Measurements from ENCODE around the gene KCNE4.

The KCNE4 gene

DNA sequence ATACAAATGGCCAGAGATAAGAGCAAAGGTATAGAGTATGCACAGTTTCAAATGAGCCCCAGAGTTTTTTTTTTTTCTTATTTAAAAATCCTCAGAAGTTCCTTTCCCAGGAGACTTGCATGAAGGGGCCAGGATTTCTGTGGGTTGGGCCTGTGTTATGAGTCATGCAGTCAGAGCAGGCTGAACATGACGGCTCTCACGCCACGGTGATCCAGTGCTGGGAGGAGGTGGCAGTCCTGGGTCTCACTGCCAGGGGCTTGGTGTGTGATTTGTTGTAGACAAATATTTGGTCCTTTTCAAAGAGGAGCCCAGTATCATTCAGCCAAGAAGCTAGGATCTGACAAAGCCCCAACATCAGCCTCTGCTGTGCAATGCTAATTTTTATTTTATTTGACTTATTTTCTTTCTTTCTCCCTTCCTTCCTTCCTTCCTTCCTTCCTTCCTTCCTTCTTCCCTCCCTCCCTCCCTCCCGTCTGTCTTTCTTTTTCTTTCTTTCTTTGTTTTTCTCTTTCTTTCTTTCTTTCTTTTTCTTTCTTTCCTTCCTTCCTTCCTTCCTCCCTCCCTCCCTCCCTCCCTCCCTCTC, 10.4 kb upstream of the KCNE4 start:
- no peak overlapping the region for H3K27ac ChIP-seq
- TF ChIP-seq, protein P1, sequence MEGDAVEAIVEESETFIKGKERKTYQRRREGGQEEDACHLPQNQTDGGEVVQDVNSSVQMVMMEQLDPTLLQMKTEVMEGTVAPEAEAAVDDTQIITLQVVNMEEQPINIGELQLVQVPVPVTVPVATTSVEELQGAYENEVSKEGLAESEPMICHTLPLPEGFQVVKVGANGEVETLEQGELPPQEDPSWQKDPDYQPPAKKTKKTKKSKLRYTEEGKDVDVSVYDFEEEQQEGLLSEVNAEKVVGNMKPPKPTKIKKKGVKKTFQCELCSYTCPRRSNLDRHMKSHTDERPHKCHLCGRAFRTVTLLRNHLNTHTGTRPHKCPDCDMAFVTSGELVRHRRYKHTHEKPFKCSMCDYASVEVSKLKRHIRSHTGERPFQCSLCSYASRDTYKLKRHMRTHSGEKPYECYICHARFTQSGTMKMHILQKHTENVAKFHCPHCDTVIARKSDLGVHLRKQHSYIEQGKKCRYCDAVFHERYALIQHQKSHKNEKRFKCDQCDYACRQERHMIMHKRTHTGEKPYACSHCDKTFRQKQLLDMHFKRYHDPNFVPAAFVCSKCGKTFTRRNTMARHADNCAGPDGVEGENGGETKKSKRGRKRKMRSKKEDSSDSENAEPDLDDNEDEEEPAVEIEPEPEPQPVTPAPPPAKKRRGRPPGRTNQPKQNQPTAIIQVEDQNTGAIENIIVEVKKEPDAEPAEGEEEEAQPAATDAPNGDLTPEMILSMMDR (conservative IDR thresholded peaks at IDR 0.05) = no peak

GRCh38 chr2:223042284-223042683, 9.7 kb upstream of the KCNE4 start:
- no peak overlapping the region for H3K27ac ChIP-seq
- TF ChIP-seq, protein P1 (conservative IDR thresholded peaks at IDR 0.05) = no peak

GRCh38 chr2:223042704-223043118, 9.3 kb upstream of the KCNE4 start:
- TF ChIP-seq, protein P1 (conservative IDR thresholded peaks at IDR 0.05) = no peak
- TF ChIP-seq ZFX (IDR thresholded peaks at IDR 0.05) = no peak
- no peak overlapping the region for H3K27ac ChIP-seq

- TF ChIP-seq, protein P1 (conservative IDR thresholded peaks at IDR 0.05) = no peak
- TF ChIP-seq ZFX (IDR thresholded peaks at IDR 0.05) = no peak
- no peak overlapping the region for H3K27ac ChIP-seq
Observed at GRCh38 chr2:223043164-223043941, 8.6 kb upstream of the KCNE4 start.

DNA sequence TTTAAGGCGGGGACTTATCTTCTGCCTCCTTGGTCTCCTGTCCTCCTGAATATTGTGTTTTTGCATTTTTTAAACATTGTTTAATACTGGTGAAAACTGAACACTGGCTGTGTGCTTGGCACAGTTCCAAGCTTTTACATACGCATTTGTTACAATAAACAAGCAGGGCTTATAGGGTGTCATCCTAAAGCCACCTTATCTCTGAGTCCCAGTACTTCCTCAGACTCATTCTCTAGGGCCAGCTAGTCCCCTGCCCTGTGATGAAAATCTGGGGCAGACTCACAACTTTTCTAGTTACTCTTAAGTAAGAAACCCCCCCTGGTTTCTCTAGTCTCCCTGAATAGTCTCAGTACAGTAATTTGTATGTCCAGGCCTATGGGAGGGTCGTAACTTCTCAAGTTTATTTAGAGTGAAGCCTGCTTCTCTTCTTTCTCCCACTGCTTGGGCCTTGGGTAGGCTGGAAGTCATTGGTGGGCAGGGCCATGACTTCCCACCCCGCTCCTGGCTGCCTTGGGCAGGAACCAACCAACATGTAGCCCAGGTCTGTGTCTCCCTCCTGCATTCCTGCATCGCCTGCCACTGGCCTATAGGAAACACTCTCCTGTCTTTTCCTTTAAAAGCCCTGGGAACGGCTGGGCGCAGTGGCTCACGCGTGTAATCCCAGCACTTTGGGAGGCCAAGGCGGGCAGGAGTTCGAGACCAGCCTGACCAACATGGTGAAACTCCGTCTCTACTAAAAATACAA, 7.7 kb upstream of the KCNE4 start:
- TF ChIP-seq ZFX (IDR thresholded peaks at IDR 0.05) = no peak
- TF ChIP-seq, protein P1 (conservative IDR thresholded peaks at IDR 0.05) = no peak
- H3K27ac ChIP-seq = no peak overlapping the region

- TF ChIP-seq, protein P1 (conservative IDR thresholded peaks at IDR 0.05) = no peak
- no peak for TF ChIP-seq ZFX (IDR thresholded peaks at IDR 0.05)
- no peak overlapping the region for H3K27ac ChIP-seq
Observed at GRCh38 chr2:223044916-223045700, 6.9 kb upstream of the KCNE4 start.

Measured in C4-2B (cell line).